Measurements from ENCODE around the gene PDPK1.

PDPK1 gene

DNA sequence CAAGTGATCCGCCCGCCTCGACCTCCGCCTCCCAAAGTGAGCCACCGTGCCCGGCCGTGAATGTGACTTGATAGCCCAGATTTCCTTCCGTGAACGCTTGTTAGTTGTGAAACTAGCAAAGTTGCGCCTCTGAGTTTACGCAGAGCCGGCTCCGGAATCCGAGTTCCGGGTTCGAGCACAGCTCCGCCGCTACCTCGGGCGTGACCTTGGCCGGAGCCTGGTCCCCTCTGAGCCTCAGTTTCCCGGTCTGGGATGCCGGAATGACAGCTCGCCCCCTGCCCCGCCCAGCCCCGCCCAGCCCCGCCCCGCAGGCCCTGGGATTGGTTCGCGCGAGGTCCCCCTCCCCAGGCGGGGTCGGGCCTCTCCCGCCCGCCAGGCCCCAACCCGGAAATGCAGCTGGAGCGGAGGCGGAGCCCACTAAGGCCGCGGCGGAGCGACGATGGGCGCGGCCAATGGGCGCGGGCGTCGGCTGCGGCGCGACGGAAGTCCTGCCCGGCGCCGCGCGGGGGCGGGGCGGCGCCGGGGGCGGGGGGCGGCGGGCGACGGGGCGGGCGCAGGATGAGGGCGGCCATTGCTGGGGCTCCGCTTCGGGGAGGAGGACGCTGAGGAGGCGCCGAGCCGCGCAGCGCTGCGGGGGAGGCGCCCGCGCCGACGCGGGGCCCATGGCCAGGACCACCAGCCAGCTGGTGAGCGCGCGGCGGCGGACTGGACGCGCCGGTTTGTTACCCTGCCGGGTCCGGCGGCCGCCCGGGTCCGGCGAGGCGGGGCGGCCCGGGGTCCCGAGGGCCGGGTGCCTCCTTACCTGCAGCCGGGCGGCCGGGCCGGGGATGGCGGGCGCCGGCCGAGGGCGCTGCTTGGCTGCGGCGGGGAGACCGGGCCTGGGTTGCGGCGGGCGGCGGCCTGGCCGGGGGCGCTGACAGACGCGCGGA is at the start of gene PDPK1:
TSS of gene PDPK1 (plus strand) at position 571 of the 929 bp plus-strand sequence. CDS start at position 663, 92 bp downstream.
- DNase-seq (ENCODE audit: low spot score): peak; percentile 97

DNA sequence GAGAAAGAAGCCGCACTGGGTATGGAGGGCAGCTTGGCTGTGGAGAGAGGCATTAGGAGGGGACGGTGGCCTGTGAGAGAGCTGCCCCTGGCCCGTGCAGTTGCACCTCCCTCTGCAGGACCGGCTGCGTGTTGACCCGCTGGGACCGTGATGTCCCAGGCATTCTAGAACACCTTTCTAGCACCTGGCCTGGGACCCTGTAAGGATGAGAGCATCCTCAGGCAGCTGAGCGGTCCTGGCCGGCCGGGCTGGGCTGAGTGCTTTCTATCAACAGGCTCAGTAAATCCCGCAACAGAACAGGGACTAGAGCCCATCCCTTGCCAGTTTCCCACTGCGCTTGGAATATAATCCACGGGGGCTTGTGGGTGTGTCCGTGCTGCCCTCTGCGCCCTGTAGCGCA is 48.2 kb upstream of the PDPK1 start:
- no peak for DNase-seq (ENCODE audit: low spot score)

DNA sequence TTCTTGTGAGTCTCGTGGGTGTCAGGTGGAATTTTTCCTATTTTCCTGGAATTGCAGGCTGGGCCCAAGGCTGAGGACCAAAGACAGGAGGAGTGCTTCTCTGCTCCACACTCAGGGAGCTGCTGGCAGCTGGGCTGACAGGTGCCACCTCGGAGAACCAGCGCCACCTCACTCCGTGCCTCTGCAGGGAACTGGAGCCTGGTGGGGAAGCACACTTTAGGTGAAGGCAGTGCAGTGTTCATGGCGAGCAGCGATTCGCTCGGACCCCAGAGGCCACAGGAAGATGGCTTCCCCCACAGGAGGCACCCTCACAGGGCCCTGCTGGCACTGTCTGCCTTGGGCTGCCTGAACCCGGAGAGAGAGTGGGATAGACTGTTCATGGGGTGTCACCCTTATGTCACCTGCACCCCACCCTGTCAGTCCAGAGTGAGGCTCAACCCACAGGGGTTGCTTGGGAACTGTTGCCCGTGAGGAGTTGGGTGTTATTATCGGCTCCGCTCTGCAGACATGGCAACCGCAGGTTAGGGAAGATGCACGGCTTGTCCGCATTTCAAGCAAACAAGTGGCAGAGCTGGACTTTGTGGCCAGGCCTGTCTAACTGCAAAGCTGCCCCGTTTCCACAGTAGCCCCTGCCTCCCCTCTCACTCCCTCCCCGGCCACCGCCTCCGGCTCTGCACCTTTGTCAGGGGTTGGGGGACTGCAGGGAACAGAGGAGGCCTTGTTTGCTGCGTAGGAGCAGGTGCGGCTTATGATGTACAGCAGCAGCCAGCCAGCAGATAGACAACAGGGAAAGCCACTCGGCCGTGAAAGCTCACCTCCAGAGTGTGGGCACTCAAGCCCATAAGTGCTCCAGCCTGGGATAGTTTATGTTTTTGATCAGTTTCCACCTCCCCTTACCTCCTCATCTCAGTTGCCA is 47.4 kb upstream of the PDPK1 start:
- no peak for DNase-seq (ENCODE audit: low spot score)

DNA sequence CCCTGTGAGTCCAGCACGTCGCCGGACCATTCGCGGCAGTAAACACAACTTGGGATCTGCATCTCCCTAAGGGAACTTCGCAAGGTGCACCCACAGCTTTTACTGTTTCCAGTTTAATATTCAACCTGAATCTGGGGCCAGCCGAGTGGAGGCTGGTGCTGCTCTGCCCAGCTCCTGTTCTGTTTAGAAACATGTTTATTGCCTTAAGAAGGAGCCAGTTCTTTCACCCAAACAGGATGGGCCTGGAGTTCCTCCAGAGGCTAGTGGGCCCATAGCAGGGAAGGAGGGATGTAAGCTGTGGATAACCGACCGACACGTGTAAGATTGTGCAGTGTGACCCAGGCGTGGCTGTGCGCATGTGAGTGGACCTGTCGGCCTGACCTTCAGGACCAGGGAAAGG is 45.5 kb upstream of the PDPK1 start:
- DNase-seq (ENCODE audit: low spot score): no peak

DNA sequence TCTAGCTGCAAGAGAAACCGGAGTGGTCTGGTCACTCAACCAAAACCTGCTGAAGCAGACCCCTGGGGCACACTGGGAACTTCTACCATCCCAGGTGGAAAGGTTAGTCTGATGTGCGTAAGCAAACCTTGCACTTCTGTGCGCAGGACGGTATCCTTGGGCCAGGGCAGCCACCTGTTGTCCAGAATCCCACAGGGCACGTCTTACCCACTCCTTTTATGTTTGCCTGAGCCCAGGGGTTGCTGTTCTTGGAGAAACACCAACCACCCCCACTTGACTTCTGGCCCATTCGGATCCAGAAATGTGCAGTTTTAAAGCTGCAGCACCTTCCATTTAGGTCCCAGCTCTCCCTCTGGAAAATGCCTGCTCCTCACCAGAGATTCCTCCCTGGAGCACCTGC is 44.2 kb upstream of the PDPK1 start:
- DNase-seq (ENCODE audit: low spot score): no peak

DNA sequence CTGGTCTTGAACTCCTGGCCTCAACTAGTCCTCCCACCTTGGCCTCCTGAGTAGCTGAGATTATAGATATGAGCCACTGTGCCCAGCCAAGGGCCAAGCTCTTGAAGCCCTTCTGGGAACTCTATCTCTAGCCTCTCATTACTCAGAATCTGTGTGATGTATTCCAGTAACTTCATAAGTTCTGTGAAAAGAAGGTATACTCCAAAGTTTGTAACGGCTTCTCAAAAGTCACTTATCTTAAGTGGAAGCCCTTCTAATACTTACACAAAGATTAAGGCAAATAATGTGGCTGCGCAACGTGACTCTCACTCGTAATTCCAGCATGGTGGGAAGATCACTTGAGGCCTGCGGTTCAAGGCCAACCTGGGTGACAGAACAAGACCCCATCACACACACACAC is 43.2 kb upstream of the PDPK1 start:
- DNase-seq (ENCODE audit: low spot score): no peak

DNA sequence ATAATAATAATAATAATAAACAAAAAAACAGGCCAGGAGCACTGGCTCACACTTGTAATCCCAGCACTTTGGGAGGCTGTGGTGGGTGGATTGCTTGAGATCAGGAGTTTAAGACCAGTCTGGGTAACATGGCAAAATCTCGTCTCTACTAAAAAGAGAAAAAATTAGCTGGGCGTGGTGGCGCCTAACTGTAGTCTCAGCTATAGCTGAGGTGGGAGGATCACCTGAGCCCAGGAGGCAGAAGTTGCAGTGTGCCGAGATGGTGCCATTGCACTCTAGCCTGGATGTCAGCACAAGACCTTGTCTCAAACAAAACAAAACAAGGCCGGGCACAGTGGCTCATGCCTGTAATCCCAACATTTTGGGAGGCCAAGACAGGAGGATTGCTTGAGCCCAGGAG is 42.8 kb upstream of the PDPK1 start:
- DNase-seq (ENCODE audit: low spot score): no peak

DNA sequence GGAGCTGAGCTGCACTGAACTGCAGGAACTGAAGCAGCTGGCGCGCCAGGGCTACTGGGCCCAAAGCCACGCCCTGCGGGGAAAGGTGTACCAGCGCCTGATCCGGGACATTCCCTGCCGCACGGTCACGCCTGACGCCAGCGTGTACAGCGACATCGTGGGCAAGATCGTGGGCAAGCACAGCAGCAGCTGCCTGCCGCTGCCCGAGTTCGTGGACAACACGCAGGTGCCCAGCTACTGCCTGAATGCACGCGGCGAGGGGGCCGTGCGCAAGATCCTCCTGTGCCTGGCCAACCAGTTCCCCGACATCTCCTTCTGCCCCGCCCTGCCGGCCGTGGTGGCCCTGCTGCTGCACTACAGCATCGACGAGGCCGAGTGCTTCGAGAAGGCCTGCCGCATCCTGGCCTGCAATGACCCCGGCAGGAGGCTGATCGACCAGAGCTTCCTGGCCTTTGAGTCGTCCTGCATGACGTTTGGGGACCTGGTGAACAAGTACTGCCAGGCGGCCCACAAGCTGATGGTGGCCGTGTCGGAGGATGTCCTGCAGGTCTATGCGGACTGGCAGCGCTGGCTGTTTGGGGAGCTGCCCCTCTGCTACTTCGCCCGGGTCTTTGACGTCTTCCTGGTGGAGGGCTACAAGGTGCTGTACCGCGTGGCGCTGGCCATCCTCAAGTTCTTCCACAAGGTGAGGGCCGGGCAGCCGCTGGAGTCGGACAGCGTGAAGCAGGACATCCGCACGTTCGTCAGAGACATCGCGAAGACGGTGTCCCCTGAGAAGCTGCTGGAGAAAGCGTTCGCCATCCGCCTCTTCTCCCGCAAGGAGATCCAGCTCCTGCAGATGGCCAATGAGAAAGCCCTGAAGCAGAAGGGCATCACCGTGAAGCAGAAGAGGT is 41.4 kb upstream of the PDPK1 start:
- no peak for DNase-seq (ENCODE audit: low spot score)

DNA sequence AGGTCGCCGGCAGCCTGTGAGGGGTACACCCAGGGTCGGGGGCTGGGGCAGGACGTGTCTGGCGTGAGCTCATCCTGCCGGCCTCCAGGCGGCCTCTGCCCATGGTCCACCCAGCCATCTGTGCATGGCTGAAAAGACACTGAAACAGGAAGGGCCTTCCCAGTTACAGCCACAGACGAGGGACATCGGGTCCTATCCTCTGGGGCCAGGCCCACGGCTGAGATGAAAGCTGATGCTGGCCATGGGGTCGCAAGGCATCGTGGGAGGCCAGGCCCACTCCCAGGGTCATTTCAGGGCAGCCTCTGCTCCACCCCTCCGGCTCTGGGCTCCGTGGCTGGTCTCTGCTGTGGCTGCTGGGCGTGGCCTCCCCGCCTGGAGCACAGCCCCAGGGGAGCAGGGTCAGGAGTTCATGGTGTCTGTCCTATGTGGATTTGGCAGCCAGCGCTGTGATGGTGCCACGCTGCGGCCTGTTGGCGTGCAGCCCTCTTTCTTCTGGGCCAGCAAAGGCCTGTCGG is 40.6 kb upstream of the PDPK1 start:
- peak; percentile 74 for DNase-seq (ENCODE audit: low spot score)

DNA sequence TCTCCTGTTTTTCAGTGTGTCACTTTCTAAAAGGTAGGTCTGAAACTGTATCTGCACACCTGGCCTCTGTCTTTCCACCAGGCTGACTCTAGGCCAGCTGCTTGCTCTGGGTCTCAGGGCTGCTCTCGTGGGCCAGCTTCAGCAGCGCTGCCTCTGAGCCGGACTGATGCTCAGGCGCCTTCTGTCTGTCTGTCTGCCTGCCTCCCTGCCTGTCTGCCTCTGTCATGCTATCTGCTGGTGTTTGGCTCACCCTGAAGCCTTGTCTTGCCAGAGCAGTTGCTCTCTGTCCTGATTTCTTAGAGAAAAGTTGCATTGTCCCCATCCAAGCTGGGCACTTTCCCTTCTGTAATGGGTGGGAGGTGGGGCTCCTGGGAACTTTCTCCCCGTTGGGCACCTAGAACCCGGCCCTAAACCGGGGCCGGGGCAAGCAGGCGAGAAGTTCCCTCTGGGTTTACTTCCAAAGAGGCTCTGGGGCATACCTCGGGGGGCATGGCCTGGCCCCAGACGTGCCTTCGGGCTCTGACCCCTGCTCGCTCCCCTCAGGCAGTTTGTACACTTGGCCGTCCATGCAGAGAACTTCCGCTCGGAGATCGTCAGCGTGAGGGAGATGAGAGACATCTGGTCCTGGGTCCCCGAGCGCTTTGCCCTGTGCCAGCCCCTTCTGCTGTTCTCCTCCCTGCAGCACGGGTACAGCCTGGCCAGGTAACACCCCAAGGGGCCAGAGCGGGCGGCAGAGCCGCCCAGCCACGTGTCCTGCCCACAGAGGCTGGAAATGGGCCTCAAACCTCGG is 39.9 kb upstream of the PDPK1 start:
- no peak for DNase-seq (ENCODE audit: low spot score)

DNA sequence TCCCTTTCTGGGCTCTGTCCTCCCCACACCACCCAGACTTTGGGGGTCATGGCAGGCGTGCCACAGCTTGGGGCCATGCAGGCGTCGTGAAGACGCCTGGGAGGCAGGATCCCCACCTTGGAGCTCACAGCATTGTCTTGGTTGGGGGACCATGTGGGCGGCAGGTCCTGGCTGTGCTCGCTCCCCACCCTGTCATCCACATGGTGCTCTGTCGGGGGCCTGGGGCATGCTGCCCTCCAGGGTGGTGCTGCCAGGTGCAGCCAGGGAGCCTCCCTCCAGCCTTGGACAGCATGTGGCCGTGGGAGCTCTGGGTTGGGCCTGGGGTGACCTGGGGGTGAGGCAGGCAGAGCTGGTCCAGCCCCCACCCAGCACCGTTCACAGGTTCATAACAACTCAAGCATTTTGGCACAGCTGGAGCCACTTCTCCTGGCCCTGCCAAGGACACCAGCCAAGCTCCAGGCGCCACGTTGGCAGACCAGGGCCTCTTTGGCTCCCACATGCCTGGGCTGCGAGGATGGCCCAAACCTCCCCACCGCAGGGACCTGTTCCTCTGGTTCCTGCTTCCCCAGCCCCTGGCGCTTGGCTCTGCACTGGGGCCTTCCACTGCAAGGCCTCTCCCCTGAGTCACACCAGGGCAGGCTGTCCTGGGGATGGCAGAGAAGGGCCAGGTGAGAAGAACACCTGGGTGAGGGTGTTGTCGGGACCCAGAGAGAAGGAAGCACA is 39.1 kb upstream of the PDPK1 start:
- DNase-seq (ENCODE audit: low spot score): no peak

DNA sequence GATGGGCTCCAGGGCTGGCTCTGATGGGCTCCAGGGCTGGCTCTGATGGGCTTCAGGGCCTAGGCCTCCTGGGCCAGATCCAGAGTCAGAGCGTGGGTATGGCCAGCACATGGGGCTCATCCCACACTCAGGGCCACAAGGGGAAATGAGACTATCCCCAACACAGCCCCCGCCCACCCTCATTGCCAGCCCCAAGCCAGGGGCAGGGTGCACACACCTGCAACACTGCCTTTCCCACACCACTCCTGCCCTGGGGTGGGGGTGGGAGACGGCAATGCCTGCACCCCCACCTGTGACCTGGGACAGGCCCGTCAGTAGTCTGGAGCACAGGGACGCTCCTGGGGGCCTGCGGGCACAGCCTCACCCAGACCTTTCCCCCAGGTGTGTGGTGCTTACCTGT is 38.4 kb upstream of the PDPK1 start:
- DNase-seq (ENCODE audit: low spot score): no peak

DNA sequence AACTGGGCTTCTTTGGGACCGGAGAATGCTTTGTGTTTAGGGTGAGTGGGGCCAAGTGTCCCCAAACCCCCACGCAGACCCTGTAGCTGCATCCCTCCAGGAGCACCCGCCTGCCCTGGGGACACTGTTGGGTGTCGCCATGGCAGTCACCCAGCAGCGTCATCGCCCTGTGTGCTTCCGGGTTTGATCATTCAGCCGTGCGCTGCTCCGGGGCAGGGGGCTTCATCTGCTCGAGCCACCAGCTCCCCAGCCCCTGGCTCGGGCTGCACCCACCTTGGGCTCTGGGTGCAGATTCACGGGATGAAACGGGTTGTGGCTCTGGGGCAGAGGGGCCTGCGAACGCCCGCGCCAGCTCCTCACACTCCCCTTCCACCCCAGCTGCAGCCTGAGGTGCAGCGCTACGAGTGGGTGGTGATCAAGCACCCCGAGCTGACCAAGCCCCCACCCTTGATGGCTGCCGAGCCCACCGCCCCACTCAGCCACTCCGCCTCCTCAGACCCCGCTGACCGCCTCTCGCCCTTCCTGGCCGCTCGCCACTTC is 37.9 kb upstream of the PDPK1 start:
- DNase-seq (ENCODE audit: low spot score): no peak

DNA sequence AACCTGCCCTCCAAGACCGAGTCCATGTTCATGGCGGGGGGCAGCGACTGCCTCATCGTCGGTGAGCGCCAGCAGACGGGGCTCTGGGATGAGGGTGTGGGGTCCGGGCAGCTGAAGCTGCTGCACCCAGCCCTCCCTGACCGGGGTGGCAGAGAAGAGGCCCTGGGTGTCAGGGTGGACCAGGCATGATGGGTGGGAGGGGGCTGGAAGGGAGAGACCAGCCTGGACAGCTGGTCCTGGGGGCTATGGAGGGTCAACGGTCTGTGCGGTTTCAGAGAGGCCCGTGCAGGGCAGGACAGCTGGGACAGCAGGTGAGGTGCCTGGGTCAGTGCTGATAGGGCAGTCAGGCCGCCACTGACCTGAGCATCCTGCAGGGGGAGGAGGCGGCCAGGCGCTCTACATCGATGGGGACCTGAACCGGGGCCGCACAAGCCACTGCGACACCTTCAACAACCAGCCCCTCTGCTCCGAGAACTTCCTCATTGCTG is 37.3 kb upstream of the PDPK1 start:
- no peak for DNase-seq (ENCODE audit: low spot score)

DNA sequence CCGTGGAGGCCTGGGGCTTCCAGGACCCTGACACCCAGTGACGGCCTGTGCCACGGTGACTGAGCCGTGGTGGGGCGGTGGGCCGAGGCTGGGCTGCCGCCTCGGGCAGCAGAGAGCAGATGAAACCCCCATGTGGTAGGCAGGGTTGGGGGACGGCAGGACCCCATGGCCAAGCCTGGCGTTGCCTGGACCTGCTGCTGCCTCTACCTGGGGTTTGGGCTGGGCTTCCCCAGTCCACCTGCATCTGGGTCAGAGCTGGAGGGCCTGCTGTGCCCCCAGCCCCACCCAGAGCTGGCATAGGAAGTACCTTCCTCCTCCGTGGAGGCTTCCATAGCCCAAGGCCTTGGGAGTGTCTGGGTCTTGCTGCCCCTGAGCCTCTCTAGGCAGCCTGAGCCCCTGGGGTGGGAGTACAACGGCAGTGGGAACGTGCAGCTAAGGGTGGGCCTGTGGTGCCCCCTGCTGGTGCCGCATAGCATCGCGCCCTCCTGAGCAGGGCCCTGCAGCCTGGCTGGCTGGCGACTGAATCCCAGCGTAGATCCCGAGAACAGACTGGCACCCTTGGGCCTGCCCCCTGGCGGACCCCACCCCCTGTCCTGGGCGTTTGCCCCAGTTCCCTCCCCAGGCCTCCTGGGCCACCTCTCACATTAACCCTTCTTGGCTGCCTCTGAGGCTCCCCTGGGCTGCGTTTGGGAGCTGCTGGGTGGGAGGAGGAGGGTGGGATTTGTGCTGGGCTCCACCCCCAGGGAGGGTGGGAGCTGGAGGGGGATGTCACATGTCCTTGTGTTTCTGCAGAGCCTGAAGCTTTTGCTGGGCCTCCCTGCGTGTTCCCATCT is 36.7 kb upstream of the PDPK1 start:
- DNase-seq (ENCODE audit: low spot score): peak; percentile 91

DNA sequence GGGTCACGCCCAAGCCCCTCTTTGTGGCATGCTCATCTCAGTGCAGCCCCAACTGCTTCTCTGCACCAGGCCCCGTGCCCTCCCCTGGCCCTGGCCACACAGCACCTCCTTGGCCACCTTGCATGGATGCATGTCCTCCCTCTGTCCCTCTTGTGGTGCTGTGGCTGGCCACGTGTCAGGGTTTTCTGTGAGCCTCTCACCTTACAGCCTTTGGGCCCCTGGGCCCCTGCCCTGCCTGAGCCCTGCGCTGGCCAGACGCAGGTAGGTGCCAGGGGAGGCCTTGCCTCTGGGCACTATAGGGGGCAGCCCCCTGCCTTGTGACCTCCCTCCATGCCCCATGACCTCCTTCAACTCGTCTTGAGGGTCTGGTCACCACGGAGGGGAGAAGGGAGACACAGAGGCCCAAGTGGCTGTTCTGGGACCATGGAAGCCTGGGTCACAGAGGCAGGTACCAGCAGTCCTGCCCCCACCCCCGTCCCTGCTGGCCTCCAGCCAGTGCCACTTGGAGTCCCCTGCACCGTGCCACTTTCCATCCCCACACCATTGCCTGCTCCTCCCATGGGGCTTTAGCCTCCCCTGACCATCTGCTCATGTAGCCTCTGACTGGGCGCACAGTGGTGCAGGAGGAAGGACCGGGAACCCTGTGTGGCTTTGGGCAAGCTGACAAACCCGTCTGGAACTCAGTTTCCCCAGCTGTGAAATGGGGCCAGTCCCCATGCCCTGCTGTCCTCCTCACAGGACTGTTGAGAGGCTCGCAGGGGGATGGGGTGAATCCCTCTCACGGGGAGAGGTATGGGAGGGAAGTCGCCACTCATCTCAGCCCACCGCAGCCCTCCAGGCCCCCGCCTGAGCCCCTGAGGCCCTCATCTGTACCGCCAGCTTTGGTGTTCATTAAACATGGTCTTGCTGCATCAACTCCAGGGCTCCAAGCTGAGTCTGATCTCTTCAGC is 35.6 kb upstream of the PDPK1 start:
- no peak for DNase-seq (ENCODE audit: low spot score)

DNA sequence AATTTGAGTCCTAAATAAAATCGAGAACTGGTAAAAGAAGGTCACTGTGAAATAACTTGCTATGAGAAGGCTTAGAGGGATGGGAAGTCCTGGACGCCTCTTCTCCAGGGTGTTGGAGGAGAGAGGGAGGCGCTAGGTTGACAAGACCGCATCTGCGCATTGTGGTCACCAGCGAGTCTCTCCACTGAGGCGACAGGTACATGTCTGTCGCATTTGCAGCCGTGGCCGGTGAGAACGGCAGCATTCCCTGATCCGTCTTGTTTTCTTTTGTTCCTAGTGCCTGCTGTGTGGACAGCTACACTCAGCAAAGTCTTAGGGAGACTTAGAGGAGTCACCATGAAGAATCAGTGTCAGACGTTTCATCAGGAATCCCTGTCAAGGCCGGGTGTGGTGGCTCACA is 32.1 kb upstream of the PDPK1 start:
- DNase-seq (ENCODE audit: low spot score): no peak

All from D341Med (cell line).